Heart left ventricle (tissue), 16 donors: Measurements from ENCODE around the gene BHLHA15. TPM values are rescaled to one million over a fixed set of nuclear protein-coding genes. Genes with fewer than 3 reads are reported as not detected.
"Not testable (repeated sequence)": the region's sequence is repeated elsewhere in the genome, so short reads cannot be mapped to it uniquely, and the experiment has no call there.

Experiments
- ATAC-seq, 4 donors: fragments of 200-7000 bp; cut with Tn5 transposase; one replicate each; pipeline ENCODE4 v1.9.1; 2020 to 2022; ENCODE audit warnings: moderate library complexity in 4 of 4, mild to moderate bottlenecking in 3 of 4, moderate number of reproducible peaks in 1 of 4
- DNase-seq, 5 donors: peaks; one replicate each; pipeline ENCODE4 v3.0.0-alpha.2; 2020
- H3K27ac ChIP-seq, 12 donors: fragments of 200-600 bp; sonication (generic) in 4 of 12; one replicate each; pipeline versions ENCODE4 v1.5.0 to v1.8.0; 2016 to 2022; ENCODE audit warnings: mild to moderate bottlenecking in 2 of 12
- H3K27me3 ChIP-seq, 9 donors: fragments of 200-600 bp; sonication (generic) in 2 of 9; one replicate each; pipeline versions ENCODE4 v1.5.1 to v1.8.0; 2016 to 2022; ENCODE audit warnings: mild to moderate bottlenecking in 3 of 9
- H3K36me3 ChIP-seq, 9 donors: fragments of 200-600 bp; sonication (generic) in 2 of 9; one replicate each; pipeline versions ENCODE4 v1.5.0 to v1.8.0; 2018 to 2022; ENCODE audit warnings: mild to moderate bottlenecking in 2 of 9
- H3K4me1 ChIP-seq, 12 donors: fragments of 200-600 bp; sonication (generic) in 4 of 12; one replicate each; pipeline versions ENCODE4 v1.5.0 to v1.8.0; 2016 to 2022; ENCODE audit warnings: mild to moderate bottlenecking in 3 of 12
- H3K4me3 ChIP-seq, 12 donors: fragments of 200-600 bp; sonication (generic) in 4 of 12; one replicate each; pipeline versions ENCODE4 v1.5.0 to v1.8.0; 2017 to 2022; ENCODE audit warnings: mild to moderate bottlenecking in 9 of 12, moderate library complexity in 4 of 12
- H3K9me3 ChIP-seq, 12 donors: fragments of 200-600 bp; sonication (generic) in 4 of 12; one replicate each; pipeline versions ENCODE4 v1.5.0 to v1.8.0; 2016 to 2022; ENCODE audit warnings: mild to moderate bottlenecking in 1 of 12
- CTCF ChIP-seq, 12 donors: fragments of 200-600 bp; sonication (generic) in 4 of 12; IDR thresholded peaks; one replicate each; pipeline versions ENCODE4 v1.5.0 to v1.8.0; 2018 to 2022; ENCODE audit warnings: antibody characterized with exemption in 12 of 12, mild to moderate bottlenecking in 5 of 12
- POLR2A ChIP-seq, 2 donors: fragments of 450-650 bp; IDR thresholded peaks; one replicate each; pipeline ENCODE4 v1.6.1; 2017; ENCODE audit warnings: antibody characterized with exemption in 2 of 2, mild to moderate bottlenecking in 2 of 2, moderate library complexity in 2 of 2
- WGBS, 4 donors: extraction: QIAGEN DNeasy Blood & Tissue Kit in 2 of 4; methylation state at CpG; one replicate each; pipeline versions ENCODE4 v1.1.5 to v1.1.7; 2013 to 2018; 5-methylcytosine and 5-hydroxymethylcytosine counted together
- intact Hi-C, 10 donors: fragments of 100-400 bp; cut with DNase I; formaldehyde crosslinking; loops; one replicate each; pipeline versions ENCODE4 v1.11.1 to v1.14.2; 2022
- polyA plus RNA-seq, 2 donors: library from polyadenylated mRNA; stranded (reverse); fragments of 200-250 nt; gene quantifications; one replicate each; pipeline ENCODE4 v1.2.3, GENCODE V29; 2013
- total RNA-seq, 9 donors: library from RNA; depleted of rRNA in 2 of 9; stranded (reverse); fragments of >200 nt in 2 of 9; fragmentation: NEBNext Ultra II Directional in 3 of 9; extraction: Animal tissue kit (Norgen Biotek cat#: 25700) in 3 of 9; gene quantifications; one replicate each; pipeline versions ENCODE4 v1.1.0 to v1.2.4, GENCODE V29; 2016 to 2023
- donor health status: ischemic (EF 13 %, LVEDD 7.1; RV severe dilation, severe dysfunction).
- donor health status: healthy with polysubstance abuse.
- donor health status: DM: no; HTN: yes; CAD: no.
- donor health status: DM: no; HTN: no; CAD: no.
- donor health status: ischemic (EF 25% LVEDD 6.9; RV normal size, moderate dysfunction).
- donor health status: ischemic (EF 25% LVEDD 5.7; RV mildly dilated, moderate dysfunction).
- donor health status: healthy.
- donor health status: DM: yes; HTN: yes; CAD: no.
- donor health status: ischemic (EF 35%, LVEDD 5.7; RV mildly dilated, moderate dysfunction).
- donor health status: nonischemic (EF 11% LVEDD 7.7; RV severe dilation, severe dysfunction).
- donor health status: DM: yes; HTN: yes; CAD: no.
- donor health status: PGD.
- donor health status: ischemic (EF 29% LVEDD 5.4; RV normal size, mild dysfunction).
- donor health status: nonischemic (EF 23%, LVEDD 6.1; RV moderate dilation, normal function).

BHLHA15 gene
- total and polyA plus RNA-seq, 11 donors = 0.26 to 1.3 (median 0.61) TPM; not detected in 8

- ATAC-seq = no peak
- 89 to 95% (median 91%) methylated on average over 14 to 24 of the region's 24 CpGs for WGBS, 4 donors
- H3K4me3 ChIP-seq = no peak overlapping the region
- intact Hi-C loops = no loop called here
- H3K36me3 ChIP-seq = peaks cover 0 to 54% (median 39%) of the 10 kb centered on the region in 9 donors
- peaks cover 0 to 1% (median 0%) of the 10 kb centered on the region in 9 donors for H3K27me3 ChIP-seq
- peaks cover 0 to 7% (median 0%) of the 10 kb centered on the region in 12 donors for H3K4me1 ChIP-seq
- no peak for TF ChIP-seq POLR2A (IDR thresholded peaks at IDR 0.05)
- TF ChIP-seq CTCF (IDR thresholded peaks at IDR 0.05) = no peak
- peak in 3 of 5 donors; percentile 7 to 61 (median 15) for DNase-seq
- no peaks in the 10 kb centered on the region for H3K9me3 ChIP-seq
- H3K27ac ChIP-seq = no peak overlapping the region
These were observed 5.8 kb downstream of the BHLHA15 start for GRCh38 chr7:98216941-98217622.

- H3K27ac ChIP-seq = no peak overlapping the region
- no peak for TF ChIP-seq CTCF (IDR thresholded peaks at IDR 0.05)
- no peak for TF ChIP-seq POLR2A (IDR thresholded peaks at IDR 0.05)
- peak in 3 of 5 donors; percentile 5 to 59 (median 22) for DNase-seq
- no peaks in the 10 kb centered on the region for H3K9me3 ChIP-seq
- no peaks in the 10 kb centered on the region for H3K27me3 ChIP-seq
- H3K4me3 ChIP-seq = no peak overlapping the region
- H3K4me1 ChIP-seq = peaks cover 0 to 7% (median 0%) of the 10 kb centered on the region in 12 donors
- 80 to 89% (median 85%) methylated on average over 21 to 41 of the region's 41 CpGs for WGBS, 4 donors
- intact Hi-C loops = no loop called here
- ATAC-seq = no peak
- H3K36me3 ChIP-seq = peaks cover 0 to 62% (median 47%) of the 10 kb centered on the region in 9 donors
These were observed 6.7 kb downstream of the BHLHA15 start for GRCh38 chr7:98217623-98218582.

GRCh38 chr7:98219382-98219781, 8.1 kb downstream of the BHLHA15 start:
- H3K9me3 ChIP-seq, H3K4me1 ChIP-seq, H3K27ac ChIP-seq, ATAC-seq, H3K27me3 ChIP-seq, intact Hi-C loops, H3K4me3 ChIP-seq: not testable (repeated sequence)
- peaks cover 0 to 71% (median 58%) of the 10 kb centered on the region in 9 donors for H3K36me3 ChIP-seq
- WGBS, 4 donors = 95 to 98% (median 96%) methylated on average over 6 of the region's 6 CpGs
- DNase-seq = peak in 1 of 5 donors; percentile 1

GRCh38 chr7:98221611-98222532, 10.6 kb downstream of the BHLHA15 start:
- TF ChIP-seq CTCF (IDR thresholded peaks at IDR 0.05) = no peak
- TF ChIP-seq POLR2A (IDR thresholded peaks at IDR 0.05) = no peak
- intact Hi-C loops = no loop called here
- Histone ChIP-seq H3K36me3 (peaks cover 0 to 83% (median 67%) of the 10 kb centered on the region in 9 donors), H3K27me3 (no peaks in the 10 kb centered on the region), H3K4me3 (no peak overlapping the region), H3K4me1 (no peaks in the 10 kb centered on the region), H3K9me3 (no peaks in the 10 kb centered on the region), H3K27ac (no peak overlapping the region)
- peak in 3 of 5 donors; percentile 13 to 52 (median 22) for DNase-seq
- WGBS, 4 donors = 94 to 97% (median 96%) methylated on average over 26 to 34 of the region's 34 CpGs
- peak in 2 of 4 donors; percentile 15 to 18 for ATAC-seq
